Mucosa of stomach (tissue), 1 donor: ENCODE measurements around the gene ADGRG7.
"Not testable (repeated sequence)": the region's sequence is repeated elsewhere in the genome, so short reads cannot be mapped to it uniquely, and the experiment has no call there.

Experiments used
- H3K27me3 ChIP-seq: one replicate; pipeline ENCODE4 v1.7.0; 2013; ENCODE audit warnings: mild to moderate bottlenecking, low read length; ENCODE audit not compliant: control insufficient read depth, insufficient read depth
- H3K36me3 ChIP-seq: one replicate; pipeline ENCODE4 v1.7.0; 2013; ENCODE audit warnings: low read length; ENCODE audit not compliant: control insufficient read depth, insufficient read depth
- H3K4me1 ChIP-seq: one replicate; pipeline ENCODE4 v1.7.0; 2013; ENCODE audit warnings: mild to moderate bottlenecking, low read length; ENCODE audit not compliant: control insufficient read depth, insufficient read depth
- H3K4me3 ChIP-seq: one replicate; pipeline ENCODE4 v1.7.0; 2013; ENCODE audit warnings: low read length
- H3K9ac ChIP-seq: one replicate; pipeline ENCODE4 v1.7.0; 2013; ENCODE audit warnings: mild to moderate bottlenecking, low read length, moderate library complexity
- H3K9me3 ChIP-seq: one replicate; pipeline ENCODE4 v1.7.0; 2013; ENCODE audit warnings: mild to moderate bottlenecking, low read length, moderate library complexity; ENCODE audit not compliant: control insufficient read depth
- donor health status: Pancreatic carcinoma.

Gene ADGRG7

DNA sequence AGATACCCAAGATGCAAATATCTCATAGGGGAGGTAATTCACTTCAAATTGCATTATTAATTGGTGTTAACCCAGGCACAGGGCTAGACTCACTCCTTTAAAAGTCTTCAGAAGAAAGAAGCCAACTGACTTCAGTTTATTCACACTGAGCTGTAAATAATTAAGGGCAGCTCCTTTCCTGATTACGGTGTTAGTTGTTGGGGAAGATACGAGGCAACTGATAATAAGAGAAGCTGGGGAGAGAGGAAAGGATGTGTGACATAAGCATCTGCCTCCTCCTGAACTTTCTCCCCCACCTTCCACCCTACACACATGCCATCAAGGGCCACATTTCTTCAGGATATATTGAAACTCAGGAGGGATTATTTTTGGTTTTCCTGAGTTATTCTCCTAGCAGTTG lies 47.5 kb downstream of the ADGRG7 start:
- H3K4me1 ChIP-seq: no peaks in the 10 kb centered on the region
- no peaks in the 10 kb centered on the region for H3K36me3 ChIP-seq
- no peaks in the 10 kb centered on the region for H3K27me3 ChIP-seq
- H3K9ac ChIP-seq: no peak overlapping the region
- H3K9me3 ChIP-seq: no peaks in the 10 kb centered on the region
- no peak overlapping the region for H3K4me3 ChIP-seq

GRCh38 chr3:100661294-100661693 lies 51.9 kb downstream of the ADGRG7 start:
- not testable (repeated sequence) for H3K27me3 ChIP-seq, H3K4me3 ChIP-seq, H3K9ac ChIP-seq, H3K4me1 ChIP-seq, H3K36me3 ChIP-seq, H3K9me3 ChIP-seq

GRCh38 chr3:100662113-100662823 lies 52.9 kb downstream of the ADGRG7 start:
- Histone ChIP-seq H3K4me3 (no peak overlapping the region), H3K4me1 (no peaks in the 10 kb centered on the region), H3K9ac (no peak overlapping the region), H3K27me3 (no peaks in the 10 kb centered on the region), H3K36me3 (no peaks in the 10 kb centered on the region), H3K9me3 (no peaks in the 10 kb centered on the region)

DNA sequence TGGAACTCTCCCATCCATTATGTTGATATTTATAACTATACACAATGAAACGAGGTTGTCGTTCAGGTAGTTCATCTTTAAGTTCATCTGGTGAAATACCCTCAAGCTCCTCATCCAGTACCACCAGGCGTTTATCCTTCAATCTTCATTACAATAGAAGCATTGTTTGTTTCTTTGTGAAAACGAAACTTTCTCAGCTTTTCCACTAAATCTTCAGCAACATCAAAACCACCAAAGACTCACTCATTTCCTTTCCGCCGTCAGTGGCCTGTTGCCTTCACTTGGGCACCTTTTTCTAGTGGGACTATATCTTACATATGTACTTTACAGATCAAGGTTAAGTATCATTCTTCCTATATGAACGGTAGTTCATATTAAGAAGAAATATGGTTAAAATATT lies 55.8 kb downstream of the ADGRG7 start:
- no peaks in the 10 kb centered on the region for H3K36me3 ChIP-seq
- no peaks in the 10 kb centered on the region for H3K4me1 ChIP-seq
- H3K27me3 ChIP-seq: no peaks in the 10 kb centered on the region
- H3K9me3 ChIP-seq: no peaks in the 10 kb centered on the region
- H3K9ac ChIP-seq: no peak overlapping the region
- H3K4me3 ChIP-seq: no peak overlapping the region

GRCh38 chr3:100666699-100667098 lies 57.3 kb downstream of the ADGRG7 start:
- H3K4me1 ChIP-seq, H3K9me3 ChIP-seq, H3K4me3 ChIP-seq, H3K9ac ChIP-seq, H3K36me3 ChIP-seq, H3K27me3 ChIP-seq: not testable (repeated sequence)

GRCh38 chr3:100667316-100667715 lies 57.9 kb downstream of the ADGRG7 start:
- not testable (repeated sequence) for H3K9me3 ChIP-seq, H3K4me3 ChIP-seq, H3K9ac ChIP-seq, H3K4me1 ChIP-seq, H3K36me3 ChIP-seq, H3K27me3 ChIP-seq

GRCh38 chr3:100670995-100671394 lies 61.6 kb downstream of the ADGRG7 start:
- not testable (repeated sequence) for H3K27me3 ChIP-seq, H3K4me3 ChIP-seq, H3K9me3 ChIP-seq, H3K36me3 ChIP-seq, H3K4me1 ChIP-seq, H3K9ac ChIP-seq

- no peaks in the 10 kb centered on the region for H3K9me3 ChIP-seq
- no peak overlapping the region for H3K9ac ChIP-seq
- H3K36me3 ChIP-seq: no peaks in the 10 kb centered on the region
- no peaks in the 10 kb centered on the region for H3K27me3 ChIP-seq
- no peaks in the 10 kb centered on the region for H3K4me1 ChIP-seq
- H3K4me3 ChIP-seq: no peak overlapping the region
Observed at GRCh38 chr3:100681496-100681895, 72.1 kb downstream of the ADGRG7 start.

DNA sequence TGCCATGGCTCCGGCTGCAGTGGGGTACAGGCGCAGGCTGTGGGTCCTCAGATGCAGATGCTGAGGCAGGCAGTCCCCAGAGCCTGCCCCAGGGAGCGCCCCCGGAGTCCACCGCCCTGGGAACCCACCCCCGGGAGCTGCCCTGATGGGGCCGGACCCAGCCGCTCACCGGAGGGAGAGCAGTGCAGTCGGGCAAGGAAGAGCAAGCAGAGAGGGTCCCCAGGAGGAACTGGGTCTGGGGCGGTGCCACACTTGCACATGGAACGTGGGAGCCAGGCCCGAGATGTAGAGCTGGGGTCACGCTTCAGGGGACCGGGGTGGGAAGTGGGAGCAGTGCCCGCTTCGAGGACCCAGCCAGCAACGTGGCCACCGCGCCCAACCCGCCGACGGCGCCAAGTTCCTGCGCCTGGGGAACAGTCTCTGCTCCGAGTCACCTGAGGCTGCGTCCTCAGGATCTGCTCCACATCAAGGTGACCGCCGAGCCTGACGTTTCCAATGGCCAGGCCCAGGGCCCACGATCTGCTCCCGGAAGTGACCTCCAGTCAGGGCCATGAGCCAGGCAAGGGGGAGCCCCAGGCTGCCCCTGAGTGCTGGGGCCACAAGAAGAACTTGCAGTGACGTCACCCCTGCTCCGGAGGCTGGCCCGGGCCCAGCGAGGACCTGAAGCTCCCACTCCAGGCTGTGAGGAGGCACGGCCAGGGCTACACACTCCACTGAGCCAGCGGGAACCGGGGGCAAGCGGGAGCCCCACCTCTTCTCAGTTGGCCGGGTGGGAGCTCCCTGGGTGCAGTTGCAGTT lies 72.9 kb downstream of the ADGRG7 start:
- no peaks in the 10 kb centered on the region for H3K36me3 ChIP-seq
- no peaks in the 10 kb centered on the region for H3K9me3 ChIP-seq
- no peaks in the 10 kb centered on the region for H3K27me3 ChIP-seq
- H3K4me3 ChIP-seq: no peak overlapping the region
- no peak overlapping the region for H3K9ac ChIP-seq
- no peaks in the 10 kb centered on the region for H3K4me1 ChIP-seq

GRCh38 chr3:100682854-100683760 lies 73.7 kb downstream of the ADGRG7 start:
- Histone ChIP-seq H3K4me3 (no peak overlapping the region), H3K27me3 (no peaks in the 10 kb centered on the region), H3K36me3 (no peaks in the 10 kb centered on the region), H3K9ac (no peak overlapping the region), H3K4me1 (no peaks in the 10 kb centered on the region), H3K9me3 (no peaks in the 10 kb centered on the region)

GRCh38 chr3:100693225-100693624 lies 83.8 kb downstream of the ADGRG7 start:
- H3K36me3 ChIP-seq: no peaks in the 10 kb centered on the region
- H3K4me3 ChIP-seq: no peak overlapping the region
- no peaks in the 10 kb centered on the region for H3K4me1 ChIP-seq
- no peaks in the 10 kb centered on the region for H3K27me3 ChIP-seq
- no peak overlapping the region for H3K9ac ChIP-seq
- H3K9me3 ChIP-seq: no peaks in the 10 kb centered on the region

DNA sequence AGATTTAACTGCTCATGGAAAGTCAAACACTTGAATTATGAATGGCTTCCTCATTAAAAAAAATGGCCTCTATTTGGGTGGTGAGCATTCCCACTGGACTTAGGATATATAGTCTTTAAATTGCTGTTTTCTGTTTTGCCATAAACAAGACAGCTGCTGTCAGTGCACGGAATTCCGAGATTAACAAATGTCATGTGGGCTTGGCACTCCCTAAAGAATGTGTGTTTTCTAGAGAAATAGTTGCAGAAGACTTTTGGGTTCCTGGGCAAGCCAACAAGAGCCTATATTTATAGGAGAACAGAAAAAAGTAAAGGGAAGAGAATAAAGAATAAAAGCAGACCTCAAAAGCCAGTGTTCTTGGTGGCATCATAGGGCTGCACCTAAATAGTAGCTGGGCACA lies 86.3 kb downstream of the ADGRG7 start:
- Histone ChIP-seq H3K4me1 (no peaks in the 10 kb centered on the region), H3K9me3 (no peaks in the 10 kb centered on the region), H3K9ac (no peak overlapping the region), H3K4me3 (no peak overlapping the region), H3K36me3 (no peaks in the 10 kb centered on the region), H3K27me3 (no peaks in the 10 kb centered on the region)
